Common myeloid progenitor, CD34-positive (primary cell): Measurements from ENCODE around the gene METTL8.

Source experiments
- CTCF ChIA-PET: fragments of 350-600 bp; sonication (Branson Sonifier 250); formaldehyde crosslinking; loops from one replicate; lab custom pipeline; 2021; ENCODE audit warnings: antibody characterized with exemption; lab: Charles Lee
- POLR2A ChIA-PET: fragments of 350-600 bp; sonication (Branson Sonifier 250); formaldehyde crosslinking; loops from one replicate; lab custom pipeline; 2021; ENCODE audit warnings: antibody characterized with exemption; lab: Charles Lee
- DNase-seq, 3 donors: peaks; one replicate each; pipeline versions ENCODE4 v3.0.0 to v3.0.0-alpha.2; 2013
- H3K27ac ChIP-seq, 2 experiments: 1 replicate in 1 of 2; 2 replicates in 1 of 2; pipeline ENCODE4 v1.7.0; 2013; ENCODE audit warnings: inconsistent platforms in 2 of 2, low read length in 2 of 2, mild to moderate bottlenecking in 2 of 2, low read depth in 1 of 2, moderate library complexity in 1 of 2; ENCODE audit not compliant: severe bottlenecking in 2 of 2, insufficient read depth in 1 of 2, poor library complexity in 1 of 2
- H3K27me3 ChIP-seq, 5 experiments: replicated peaks in 2 of 5; 1 replicate in 3 of 5; 2 replicates in 2 of 5; pipeline versions ENCODE4 v1.6.1 to v1.7.0; 2013; ENCODE audit warnings: low read length in 4 of 5, mild to moderate bottlenecking in 2 of 5, moderate library complexity in 2 of 5, inconsistent platforms in 1 of 5; ENCODE audit not compliant: insufficient read depth in 5 of 5, control insufficient read depth in 4 of 5
- H3K36me3 ChIP-seq, 4 experiments: 1 replicate in 2 of 4; 2 replicates in 2 of 4; pipeline versions ENCODE4 v1.6.1 to v1.7.0; 2013; ENCODE audit warnings: low read length in 3 of 4, control low read depth in 1 of 4, mild to moderate bottlenecking in 1 of 4; ENCODE audit not compliant: control insufficient read depth in 4 of 4, insufficient read depth in 4 of 4
- H3K4me1 ChIP-seq, 4 experiments: 1 replicate in 3 of 4; 2 replicates in 1 of 4; pipeline versions ENCODE4 v1.6.1 to v1.7.1; 2013; ENCODE audit warnings: low read length in 3 of 4, mild to moderate bottlenecking in 3 of 4, control low read depth in 1 of 4, inconsistent platforms in 1 of 4, moderate library complexity in 1 of 4; ENCODE audit not compliant: control insufficient read depth in 4 of 4, insufficient read depth in 4 of 4; ENCODE audit errors: control extremely low read depth in 1 of 4
- H3K4me3 ChIP-seq, 7 experiments: 1 replicate in 4 of 7; 2 replicates in 3 of 7; pipeline versions ENCODE4 v1.5.1 to v1.7.0; 2013; ENCODE audit warnings: mild to moderate bottlenecking in 7 of 7, low read length in 6 of 7, moderate library complexity in 6 of 7, inconsistent platforms in 2 of 7, low read depth in 2 of 7, control low read depth in 1 of 7; ENCODE audit not compliant: insufficient read depth in 4 of 7, control insufficient read depth in 1 of 7; ENCODE audit errors: extremely low read depth in 1 of 7
- H3K9me3 ChIP-seq, 5 experiments: 1 replicate in 4 of 5; 2 replicates in 1 of 5; pipeline versions ENCODE4 v1.6.1 to v1.7.1; 2013; ENCODE audit warnings: low read length in 4 of 5, mild to moderate bottlenecking in 2 of 5, inconsistent platforms in 1 of 5, low read depth in 1 of 5, moderate library complexity in 1 of 5; ENCODE audit not compliant: control insufficient read depth in 4 of 5, insufficient read depth in 2 of 5; ENCODE audit errors: control extremely low read depth in 1 of 5
- WGBS: methylation state at CpG from one replicate; pipeline ENCODE4 v1.1.5; 2013; ENCODE audit not compliant: insufficient coverage; 5-methylcytosine and 5-hydroxymethylcytosine counted together

Gene METTL8

GRCh38 chr2:171344182-171344581 is 89.6 kb downstream of the METTL8 start:
- Histone ChIP-seq H3K4me3 (no peak overlapping the region), H3K27ac (no peak overlapping the region), H3K9me3 (peaks cover 0 to 1% (median 0%) of the 10 kb centered on the region in 5 experiments), H3K4me1 (peaks cover 18 to 38% (median 29%) of the 10 kb centered on the region in 4 experiments), H3K27me3 (no peaks in the 10 kb centered on the region), H3K36me3 (no peaks in the 10 kb centered on the region)
- CTCF ChIA-PET = interaction anchor here (0.6 kb wide), 1 partner anchor 62 kb away, joined by 3 read pairs; no protein-coding TSS in a partner anchor
- POLR2A ChIA-PET = no interaction called here
- 100% methylated on average over 1 of the region's 2 CpGs for WGBS
- no peak for DNase-seq

DNA sequence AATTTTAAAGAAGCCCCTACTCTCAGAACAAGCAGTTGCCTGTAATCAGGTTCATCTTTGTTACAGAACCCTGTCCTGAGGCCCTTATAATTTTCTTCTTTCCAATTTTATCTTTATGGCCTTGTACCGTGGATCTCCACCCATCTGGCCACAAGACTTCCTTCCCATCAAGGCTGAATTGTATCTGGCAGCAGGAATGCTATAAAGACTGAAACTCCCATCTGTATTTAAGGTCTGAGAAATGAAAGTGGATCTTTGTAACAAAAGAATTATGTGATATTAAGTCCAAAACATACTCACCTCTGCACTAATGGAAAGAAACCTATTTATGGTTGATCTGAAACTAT is 91.8 kb downstream of the METTL8 start:
- peak overlapping the region in 2 of 7 experiments; percentile 29 to 47 for H3K4me3 ChIP-seq
- peaks cover 17 to 27% (median 22%) of the 10 kb centered on the region in 4 experiments for H3K4me1 ChIP-seq
- DNase-seq = peak; percentile 25 to 53 (median 48)
- ChIA-PET CTCF (no interaction called here), POLR2A (no interaction called here)
- no peaks in the 10 kb centered on the region for H3K36me3 ChIP-seq
- no CpG with 5 or more reads among the region's 1 CpG for WGBS
- no peaks in the 10 kb centered on the region for H3K27me3 ChIP-seq
- H3K9me3 ChIP-seq = no peaks in the 10 kb centered on the region
- peak overlapping the region; percentile 57 to 79 for H3K27ac ChIP-seq

DNA sequence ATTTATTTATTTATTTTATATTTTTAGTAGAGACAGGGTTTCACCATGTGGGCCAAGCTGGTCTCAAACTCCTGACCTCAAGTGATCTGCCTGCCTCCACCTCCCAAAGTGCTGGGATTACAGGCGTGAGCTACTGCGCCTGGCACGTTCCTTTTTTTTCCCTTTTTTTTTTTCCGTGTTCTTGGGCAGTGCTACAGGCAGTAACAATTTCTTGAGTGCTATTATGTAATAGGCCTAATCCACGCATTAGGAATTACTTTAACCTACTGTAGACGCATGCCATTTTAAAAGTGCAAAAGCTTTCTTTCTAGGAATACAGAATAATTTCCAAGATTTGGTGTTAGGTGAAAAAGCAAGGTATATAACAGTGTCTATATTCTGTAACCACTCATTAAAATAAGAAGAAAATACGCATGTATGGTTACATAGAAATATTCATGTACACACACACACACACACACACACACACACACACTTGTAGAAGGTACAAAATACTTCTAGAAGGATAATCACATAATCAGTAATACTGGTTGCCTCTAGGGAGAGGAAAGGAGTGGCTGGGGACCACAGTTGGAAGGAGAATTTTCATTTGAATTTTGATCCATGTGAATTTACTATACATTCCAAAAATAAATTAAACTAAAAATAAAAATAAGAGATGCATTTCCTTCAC is 92.3 kb downstream of the METTL8 start:
- peak overlapping the region in 2 of 7 experiments; percentile 29 to 47 for H3K4me3 ChIP-seq
- WGBS = no CpG with 5 or more reads among the region's 7 CpGs
- H3K36me3 ChIP-seq = no peaks in the 10 kb centered on the region
- no peaks in the 10 kb centered on the region for H3K9me3 ChIP-seq
- DNase-seq = peak in 2 of 3 donors; percentile 8 to 26
- peaks cover 12 to 22% (median 17%) of the 10 kb centered on the region in 4 experiments for H3K4me1 ChIP-seq
- H3K27me3 ChIP-seq = no peaks in the 10 kb centered on the region
- ChIA-PET POLR2A (no interaction called here), CTCF (no interaction called here)
- H3K27ac ChIP-seq = peak overlapping the region; percentile 57 to 79

DNA sequence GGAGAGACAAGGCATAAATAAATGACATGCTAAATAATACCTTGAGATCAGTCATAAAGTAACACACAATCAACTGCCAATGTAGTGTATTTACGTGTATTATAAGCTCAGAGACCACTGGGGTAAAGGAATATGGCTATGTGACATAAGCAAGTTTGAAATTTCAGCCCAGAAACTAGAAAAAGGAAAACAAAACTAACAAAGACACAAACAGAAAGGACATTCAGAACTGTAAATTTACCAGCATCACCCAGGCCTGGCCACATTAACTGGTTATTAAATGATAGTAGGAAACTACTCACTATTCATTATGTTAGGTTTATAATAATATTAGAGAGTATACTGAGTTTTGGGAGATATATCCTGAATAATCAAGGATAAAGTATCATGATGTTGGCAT is 98.8 kb downstream of the METTL8 start:
- no CpG with 5 or more reads among the region's 1 CpG for WGBS
- CTCF ChIA-PET = interaction anchor here (1.8 kb wide), 1 partner anchor 11 kb away, joined by 10 read pairs; no protein-coding TSS in a partner anchor
- H3K27ac ChIP-seq = no peak overlapping the region
- no peak for DNase-seq
- peaks cover 0 to 3% (median 0%) of the 10 kb centered on the region in 4 experiments for H3K4me1 ChIP-seq
- no peaks in the 10 kb centered on the region for H3K9me3 ChIP-seq
- no peak overlapping the region for H3K4me3 ChIP-seq
- POLR2A ChIA-PET = interaction anchor here (0.7 kb wide), 1 partner anchor 226 kb away, joined by 4 read pairs; no protein-coding TSS in a partner anchor
- no peaks in the 10 kb centered on the region for H3K27me3 ChIP-seq
- H3K36me3 ChIP-seq = no peaks in the 10 kb centered on the region

DNA sequence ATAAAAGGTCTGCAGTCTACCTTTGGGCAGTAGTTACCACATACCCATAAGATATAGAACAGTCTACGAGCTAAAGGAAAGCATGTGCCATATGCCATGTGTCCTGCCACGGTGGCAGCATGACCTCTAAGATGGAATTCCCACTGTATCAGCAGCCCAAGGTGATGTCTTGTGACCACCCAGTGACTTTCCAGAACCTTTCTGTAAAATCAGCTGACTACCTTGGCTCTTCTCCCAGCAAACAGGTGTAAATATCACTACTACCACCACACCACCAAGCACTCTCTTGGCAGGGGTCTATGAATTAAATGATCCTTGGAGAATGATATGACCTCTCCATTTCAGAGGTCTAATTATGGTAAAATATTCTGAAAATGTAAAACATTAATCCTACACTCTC is 99.6 kb downstream of the METTL8 start:
- 94% methylated on average over 2 of the region's 2 CpGs for WGBS
- Histone ChIP-seq H3K27ac (no peak overlapping the region), H3K9me3 (no peaks in the 10 kb centered on the region), H3K36me3 (no peaks in the 10 kb centered on the region), H3K4me1 (peaks cover 0 to 3% (median 0%) of the 10 kb centered on the region in 4 experiments), H3K27me3 (no peaks in the 10 kb centered on the region), H3K4me3 (no peak overlapping the region)
- DNase-seq = no peak
- ChIA-PET CTCF (interaction anchor here (0.9 to 1.8 kb wide), 2 partner anchors 10 to 46 kb away, joined by 3 to 10 read pairs; no protein-coding TSS in a partner anchor), POLR2A (interaction anchor here (0.7 kb wide), 1 partner anchor 226 kb away, joined by 4 read pairs; no protein-coding TSS in a partner anchor)

- WGBS = 100% methylated on average over 2 of the region's 5 CpGs
- POLR2A ChIA-PET = no interaction called here
- DNase-seq = no peak
- CTCF ChIA-PET = no interaction called here
- Histone ChIP-seq H3K27ac (no peak overlapping the region), H3K4me3 (no peak overlapping the region), H3K9me3 (no peaks in the 10 kb centered on the region), H3K4me1 (peaks cover 3 to 11% (median 6%) of the 10 kb centered on the region in 4 experiments), H3K27me3 (no peaks in the 10 kb centered on the region), H3K36me3 (no peaks in the 10 kb centered on the region)
These were observed 103.4 kb downstream of the METTL8 start for GRCh38 chr2:171330155-171330956.
